ENCODE data around the gene PAPPA.
A peak's percentile ranks its signal among the peaks of the same experiment; 100 is the strongest.

Gene PAPPA

DNA sequence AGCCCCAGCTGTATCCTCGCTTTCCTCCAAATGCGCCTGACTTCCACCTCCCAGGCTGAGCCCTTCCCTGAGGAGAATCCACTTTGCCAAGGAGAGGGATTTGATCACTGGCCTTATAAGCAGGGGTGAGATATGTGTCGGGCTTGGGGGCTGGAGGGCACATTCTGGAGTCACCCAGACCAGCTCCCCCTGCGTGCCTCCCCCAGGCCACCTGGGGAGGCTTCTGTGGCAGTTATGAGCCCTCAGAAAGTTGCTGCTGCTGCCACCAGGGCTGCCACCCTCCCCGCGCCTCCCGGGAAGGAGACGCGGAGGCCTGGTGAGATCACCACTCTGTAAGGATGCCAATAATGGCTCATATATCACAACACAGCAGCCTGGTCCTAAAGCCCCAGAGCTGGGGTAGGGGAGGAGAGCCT is 211.5 kb downstream of the PAPPA start (continued):
- no peak for TF ChIP-seq MEIS1 (CRISPR knock-in tag; IDR thresholded peaks at IDR 0.05; ENCODE audit: borderline replicate concordance)
- peak; percentile 82 for TF ChIP-seq OSR2 (tag by site-specific recombination; IDR thresholded peaks at IDR 0.05)
- TF ChIP-seq, protein P1, sequence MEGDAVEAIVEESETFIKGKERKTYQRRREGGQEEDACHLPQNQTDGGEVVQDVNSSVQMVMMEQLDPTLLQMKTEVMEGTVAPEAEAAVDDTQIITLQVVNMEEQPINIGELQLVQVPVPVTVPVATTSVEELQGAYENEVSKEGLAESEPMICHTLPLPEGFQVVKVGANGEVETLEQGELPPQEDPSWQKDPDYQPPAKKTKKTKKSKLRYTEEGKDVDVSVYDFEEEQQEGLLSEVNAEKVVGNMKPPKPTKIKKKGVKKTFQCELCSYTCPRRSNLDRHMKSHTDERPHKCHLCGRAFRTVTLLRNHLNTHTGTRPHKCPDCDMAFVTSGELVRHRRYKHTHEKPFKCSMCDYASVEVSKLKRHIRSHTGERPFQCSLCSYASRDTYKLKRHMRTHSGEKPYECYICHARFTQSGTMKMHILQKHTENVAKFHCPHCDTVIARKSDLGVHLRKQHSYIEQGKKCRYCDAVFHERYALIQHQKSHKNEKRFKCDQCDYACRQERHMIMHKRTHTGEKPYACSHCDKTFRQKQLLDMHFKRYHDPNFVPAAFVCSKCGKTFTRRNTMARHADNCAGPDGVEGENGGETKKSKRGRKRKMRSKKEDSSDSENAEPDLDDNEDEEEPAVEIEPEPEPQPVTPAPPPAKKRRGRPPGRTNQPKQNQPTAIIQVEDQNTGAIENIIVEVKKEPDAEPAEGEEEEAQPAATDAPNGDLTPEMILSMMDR (tag by site-specific recombination; IDR thresholded peaks at IDR 0.05): peak; percentile 42; the same call in 1 of the 2 replicates
- TF ChIP-seq ZNF558 (tag by site-specific recombination; IDR thresholded peaks at IDR 0.05): no peak
- TF ChIP-seq, protein P2, sequence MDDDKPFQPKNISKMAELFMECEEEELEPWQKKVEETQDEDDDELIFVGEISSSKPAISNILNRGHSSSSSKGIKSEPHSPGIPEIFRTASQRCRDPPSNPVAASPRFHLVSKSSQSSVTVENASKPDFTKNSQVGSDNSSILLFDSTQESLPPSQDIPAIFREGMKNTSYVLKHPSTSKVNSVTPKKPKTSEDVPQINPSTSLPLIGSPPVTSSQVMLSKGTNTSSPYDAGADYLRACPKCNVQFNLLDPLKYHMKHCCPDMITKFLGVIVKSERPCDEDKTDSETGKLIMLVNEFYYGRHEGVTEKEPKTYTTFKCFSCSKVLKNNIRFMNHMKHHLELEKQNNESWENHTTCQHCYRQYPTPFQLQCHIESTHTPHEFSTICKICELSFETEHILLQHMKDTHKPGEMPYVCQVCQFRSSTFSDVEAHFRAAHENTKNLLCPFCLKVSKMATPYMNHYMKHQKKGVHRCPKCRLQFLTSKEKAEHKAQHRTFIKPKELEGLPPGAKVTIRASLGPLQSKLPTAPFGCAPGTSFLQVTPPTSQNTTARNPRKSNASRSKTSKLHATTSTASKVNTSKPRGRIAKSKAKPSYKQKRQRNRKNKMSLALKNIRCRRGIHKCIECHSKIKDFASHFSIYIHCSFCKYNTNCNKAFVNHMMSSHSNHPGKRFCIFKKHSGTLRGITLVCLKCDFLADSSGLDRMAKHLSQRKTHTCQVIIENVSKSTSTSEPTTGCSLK (tag by site-specific recombination; IDR thresholded peaks at IDR 0.05): no peak
- TF ChIP-seq ZNF530 (tag by site-specific recombination; IDR thresholded peaks at IDR 0.05; ENCODE audit: low read depth): no peak
- TF ChIP-seq, protein P3, sequence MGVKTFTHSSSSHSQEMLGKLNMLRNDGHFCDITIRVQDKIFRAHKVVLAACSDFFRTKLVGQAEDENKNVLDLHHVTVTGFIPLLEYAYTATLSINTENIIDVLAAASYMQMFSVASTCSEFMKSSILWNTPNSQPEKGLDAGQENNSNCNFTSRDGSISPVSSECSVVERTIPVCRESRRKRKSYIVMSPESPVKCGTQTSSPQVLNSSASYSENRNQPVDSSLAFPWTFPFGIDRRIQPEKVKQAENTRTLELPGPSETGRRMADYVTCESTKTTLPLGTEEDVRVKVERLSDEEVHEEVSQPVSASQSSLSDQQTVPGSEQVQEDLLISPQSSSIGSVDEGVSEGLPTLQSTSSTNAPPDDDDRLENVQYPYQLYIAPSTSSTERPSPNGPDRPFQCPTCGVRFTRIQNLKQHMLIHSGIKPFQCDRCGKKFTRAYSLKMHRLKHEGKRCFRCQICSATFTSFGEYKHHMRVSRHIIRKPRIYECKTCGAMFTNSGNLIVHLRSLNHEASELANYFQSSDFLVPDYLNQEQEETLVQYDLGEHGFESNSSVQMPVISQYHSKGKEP (tag by site-specific recombination; IDR thresholded peaks at IDR 0.05): no peak
- no peak for TF ChIP-seq ZBTB21 (tag by site-specific recombination; IDR thresholded peaks at IDR 0.05)
- no peak for TF ChIP-seq REPIN1 (tag by site-specific recombination; IDR thresholded peaks at IDR 0.05; ENCODE audit: low read depth)
- no peak for TF ChIP-seq SALL2 (tag by site-specific recombination; IDR thresholded peaks at IDR 0.05; ENCODE audit: borderline replicate concordance)
- TF ChIP-seq BCL11B (tag by site-specific recombination; IDR thresholded peaks at IDR 0.05; ENCODE audit: low read depth): no peak
- TF ChIP-seq SP3 (tag by site-specific recombination; IDR thresholded peaks at IDR 0.05): no peak
- TF ChIP-seq ZNF521 (tag by site-specific recombination; IDR thresholded peaks at IDR 0.05): no peak
- TF ChIP-seq, protein P4, sequence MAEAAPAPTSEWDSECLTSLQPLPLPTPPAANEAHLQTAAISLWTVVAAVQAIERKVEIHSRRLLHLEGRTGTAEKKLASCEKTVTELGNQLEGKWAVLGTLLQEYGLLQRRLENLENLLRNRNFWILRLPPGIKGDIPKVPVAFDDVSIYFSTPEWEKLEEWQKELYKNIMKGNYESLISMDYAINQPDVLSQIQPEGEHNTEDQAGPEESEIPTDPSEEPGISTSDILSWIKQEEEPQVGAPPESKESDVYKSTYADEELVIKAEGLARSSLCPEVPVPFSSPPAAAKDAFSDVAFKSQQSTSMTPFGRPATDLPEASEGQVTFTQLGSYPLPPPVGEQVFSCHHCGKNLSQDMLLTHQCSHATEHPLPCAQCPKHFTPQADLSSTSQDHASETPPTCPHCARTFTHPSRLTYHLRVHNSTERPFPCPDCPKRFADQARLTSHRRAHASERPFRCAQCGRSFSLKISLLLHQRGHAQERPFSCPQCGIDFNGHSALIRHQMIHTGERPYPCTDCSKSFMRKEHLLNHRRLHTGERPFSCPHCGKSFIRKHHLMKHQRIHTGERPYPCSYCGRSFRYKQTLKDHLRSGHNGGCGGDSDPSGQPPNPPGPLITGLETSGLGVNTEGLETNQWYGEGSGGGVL (tag by site-specific recombination; IDR thresholded peaks at IDR 0.05): peak; percentile 92
- TF ChIP-seq ZNF239 (tag by site-specific recombination; IDR thresholded peaks at IDR 0.05): no peak
- 0 out of 2 replicates have a peak, but pooled peaks have one; percentile 23 for TF ChIP-seq KLF8 (tag by site-specific recombination; IDR thresholded peaks at IDR 0.05)
- TF ChIP-seq ZNF76 (tag by site-specific recombination; IDR thresholded peaks at IDR 0.05; ENCODE audit: borderline replicate concordance, low read depth): no peak
- TF ChIP-seq, protein P5, sequence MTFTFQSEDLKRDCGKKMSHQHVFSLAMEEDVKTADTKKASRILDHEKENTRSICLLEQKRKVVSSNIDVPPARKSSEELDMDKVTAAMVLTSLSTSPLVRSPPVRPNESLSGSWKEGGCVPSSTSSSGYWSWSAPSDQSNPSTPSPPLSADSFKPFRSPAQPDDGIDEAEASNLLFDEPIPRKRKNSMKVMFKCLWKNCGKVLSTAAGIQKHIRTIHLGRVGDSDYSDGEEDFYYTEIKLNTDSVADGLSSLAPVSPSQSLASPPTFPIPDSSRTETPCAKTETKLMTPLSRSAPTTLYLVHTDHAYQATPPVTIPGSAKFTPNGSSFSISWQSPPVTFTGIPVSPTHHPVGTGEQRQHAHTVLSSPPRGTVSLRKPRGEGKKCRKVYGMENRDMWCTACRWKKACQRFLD (tag by site-specific recombination; IDR thresholded peaks at IDR 0.05): no peak
- TF ChIP-seq ZNF473 (tag by site-specific recombination; IDR thresholded peaks at IDR 0.05): no peak
- TF ChIP-seq SP7 (tag by site-specific recombination; IDR thresholded peaks at IDR 0.05): no peak
- TF ChIP-seq PRDM1 (tag by site-specific recombination; IDR thresholded peaks at IDR 0.05): no peak
- TF ChIP-seq MYNN (tag by site-specific recombination; IDR thresholded peaks at IDR 0.05; ENCODE audit: borderline replicate concordance): no peak
- TF ChIP-seq, protein P6, sequence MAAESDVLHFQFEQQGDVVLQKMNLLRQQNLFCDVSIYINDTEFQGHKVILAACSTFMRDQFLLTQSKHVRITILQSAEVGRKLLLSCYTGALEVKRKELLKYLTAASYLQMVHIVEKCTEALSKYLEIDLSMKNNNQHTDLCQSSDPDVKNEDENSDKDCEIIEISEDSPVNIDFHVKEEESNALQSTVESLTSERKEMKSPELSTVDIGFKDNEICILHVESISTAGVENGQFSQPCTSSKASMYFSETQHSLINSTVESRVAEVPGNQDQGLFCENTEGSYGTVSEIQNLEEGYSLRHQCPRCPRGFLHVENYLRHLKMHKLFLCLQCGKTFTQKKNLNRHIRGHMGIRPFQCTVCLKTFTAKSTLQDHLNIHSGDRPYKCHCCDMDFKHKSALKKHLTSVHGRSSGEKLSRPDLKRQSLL (tag by site-specific recombination; IDR thresholded peaks at IDR 0.05): no peak
- TF ChIP-seq SCRT1 (tag by site-specific recombination; IDR thresholded peaks at IDR 0.05; ENCODE audit: borderline replicate concordance): no peak
- TF ChIP-seq, protein P7, sequence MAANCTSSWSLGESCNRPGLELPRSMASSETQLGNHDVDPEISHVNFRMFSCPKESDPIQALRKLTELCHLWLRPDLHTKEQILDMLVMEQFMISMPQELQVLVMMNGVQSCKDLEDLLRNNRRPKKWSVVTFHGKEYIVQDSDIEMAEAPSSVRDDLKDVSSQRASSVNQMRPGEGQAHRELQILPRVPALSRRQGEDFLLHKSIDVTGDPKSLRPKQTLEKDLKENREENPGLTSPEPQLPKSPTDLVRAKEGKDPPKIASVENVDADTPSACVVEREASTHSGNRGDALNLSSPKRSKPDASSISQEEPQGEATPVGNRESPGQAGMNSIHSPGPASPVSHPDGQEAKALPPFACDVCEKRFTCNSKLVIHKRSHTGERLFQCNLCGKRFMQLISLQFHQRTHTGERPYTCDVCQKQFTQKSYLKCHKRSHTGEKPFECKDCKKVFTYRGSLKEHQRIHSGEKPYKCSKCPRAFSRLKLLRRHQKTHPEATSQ (tag by site-specific recombination; IDR thresholded peaks at IDR 0.05): no peak
- peak; percentile 85 for TF ChIP-seq GLIS2 (tag by site-specific recombination; IDR thresholded peaks at IDR 0.05)
- TF ChIP-seq ZNF629 (tag by site-specific recombination; IDR thresholded peaks at IDR 0.05): peak; percentile 36
- TF ChIP-seq ZNF157 (tag by site-specific recombination; IDR thresholded peaks at IDR 0.05): no peak
- no peak for TF ChIP-seq ZNF19 (tag by site-specific recombination; IDR thresholded peaks at IDR 0.05; ENCODE audit: low read depth)
- TF ChIP-seq ZSCAN30 (tag by site-specific recombination; IDR thresholded peaks at IDR 0.05): no peak
- TF ChIP-seq SCRT2 (tag by site-specific recombination; IDR thresholded peaks at IDR 0.05): no peak

All from HEK293 (cell line).